K562 treated with DMSO at 1 percent for 24 hours (cell line): ENCODE measurements around the gene LRIG2. TPM values are rescaled to one million over a fixed set of nuclear protein-coding genes. Genes with fewer than 3 reads are reported as not detected.

Source experiments
- total RNA-seq: library from RNA; unstranded; fragments of 300-600 nt; gene quantifications from 2 replicates; pipeline ENCODE4 v1.2.3, GENCODE V29; 2022; ENCODE audit warnings: low read depth; ENCODE audit not compliant: insufficient read depth

The LRIG2 gene
- total RNA-seq = 3.4 and 4.4 TPM in 2 replicates

GRCh38 chr1:113072757-113073478, at the start of gene LRIG2:
LRIG2 (plus strand) TSS chr1:113073198; CDS start chr1:113073407, 209 bp downstream.

Other genes with a start within 250 kb of the LRIG2 start
- gene SLC16A1, start 117.0 kb upstream of the LRIG2 start, total RNA-seq = 117 and 129 TPM in 2 replicates